ENCODE results near the gene HMCN2. TPM values are rescaled to one million over a fixed set of nuclear protein-coding genes. Genes with fewer than 3 reads are reported as not detected.

Gene HMCN2
- total and polyA plus RNA-seq, 2 experiments from 2014 or later, result not detected

- in situ Hi-C loops (cut with MboI), result no loop called here
- WGBS, 2 experiments (ENCODE audit: low coverage in 1 of 2, low lambda C conversion rate in 2 of 2, missing lambda C conversion rate in 2 of 2), result 77 to 81% methylated on average over 12 of the region's 12 CpGs
- H3K4me3 ChIP-seq, result no peak overlapping the region
- H3K36me3 ChIP-seq (ENCODE audit: low read depth), result no peaks in the 10 kb centered on the region
- H3K9me2 ChIP-seq (ENCODE audit: insufficient read depth), result no peaks in the 10 kb centered on the region
- no peaks in the 10 kb centered on the region for H3K9me3 ChIP-seq (ENCODE audit: low read depth)
- H3K4me1 ChIP-seq (ENCODE audit: insufficient read depth), result no peaks in the 10 kb centered on the region
- H3K27me3 ChIP-seq (replicated peaks; ENCODE audit: insufficient read depth), result no peaks in the 10 kb centered on the region
- no peak overlapping the region for H3K27ac ChIP-seq
- no peaks in the 10 kb centered on the region for H4K20me1 ChIP-seq (ENCODE audit: insufficient read depth)
- H3K79me2 ChIP-seq (ENCODE audit: insufficient read depth), result no peaks in the 10 kb centered on the region
- H3K4me2 ChIP-seq (ENCODE audit: unreplicated experiment), result no peak overlapping the region
- no peak overlapping the region for H3K9ac ChIP-seq
- H2AFZ ChIP-seq, result no peak overlapping the region
- TF ChIP-seq EZH2 (IDR thresholded peaks at IDR 0.05; ENCODE audit: insufficient read depth, poor library complexity, severe bottlenecking) (no peak), EZH2phosphoT487 (IDR thresholded peaks at IDR 0.05; ENCODE audit: insufficient read depth, low read depth) (no peak)
- H3F3A ChIP-seq (ENCODE audit: insufficient read depth), result no peaks in the 10 kb centered on the region
- no peak for DNase-seq
These were observed 205.4 kb downstream of the HMCN2 start for GRCh38 chr9:130470950-130471349.

DNA sequence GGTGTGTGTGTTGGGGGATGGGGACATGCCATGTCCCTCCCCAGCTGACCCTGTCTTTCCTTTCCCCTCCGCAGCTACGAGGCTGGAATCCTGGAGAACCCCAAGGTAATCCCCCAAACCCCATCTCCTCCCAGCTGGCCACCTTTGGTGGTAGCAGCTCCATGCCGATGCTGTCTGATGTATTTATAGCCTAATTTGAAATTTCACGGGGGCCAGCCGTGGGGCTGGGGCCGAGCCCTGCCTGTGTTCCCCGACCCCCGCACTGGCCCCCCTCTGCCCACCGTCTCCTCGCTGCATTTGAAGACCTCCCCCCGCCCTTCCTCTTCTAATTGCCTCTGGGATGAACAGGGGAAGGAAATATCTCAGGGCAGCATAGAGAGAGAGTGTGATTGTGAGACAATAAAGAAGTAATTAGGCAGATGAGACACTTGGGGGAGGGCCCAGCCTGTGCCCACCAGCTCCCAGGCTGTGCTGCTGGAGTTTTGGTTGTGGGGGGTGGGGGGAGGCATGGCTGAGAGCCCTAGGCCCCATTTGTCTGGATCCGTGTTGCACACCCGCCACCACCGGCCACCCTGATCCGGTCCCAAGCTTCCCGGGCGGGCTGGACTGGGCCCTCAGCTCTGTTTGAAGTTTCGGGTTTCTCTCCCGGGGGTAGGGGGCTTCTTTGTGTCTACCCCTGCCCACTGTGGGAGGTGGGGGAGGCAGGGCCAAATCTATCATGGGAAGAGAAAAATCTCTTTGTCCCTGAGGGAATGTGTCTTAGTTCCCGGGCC, 206.0 kb downstream of the HMCN2 start:
- no peaks in the 10 kb centered on the region for H4K20me1 ChIP-seq (ENCODE audit: insufficient read depth)
- no peak overlapping the region for H3K4me2 ChIP-seq (ENCODE audit: unreplicated experiment)
- no peak overlapping the region for H3K9ac ChIP-seq
- H3K79me2 ChIP-seq (ENCODE audit: insufficient read depth), result no peaks in the 10 kb centered on the region
- H3K4me3 ChIP-seq, result no peak overlapping the region
- no peaks in the 10 kb centered on the region for H3F3A ChIP-seq (ENCODE audit: insufficient read depth)
- no peak for DNase-seq
- WGBS, 2 experiments (ENCODE audit: low coverage in 1 of 2, low lambda C conversion rate in 2 of 2, missing lambda C conversion rate in 2 of 2), result 83 to 98% methylated on average over 11 to 20 of the region's 20 CpGs
- H2AFZ ChIP-seq, result no peak overlapping the region
- H3K36me3 ChIP-seq (ENCODE audit: low read depth), result no peaks in the 10 kb centered on the region
- no peak for TF ChIP-seq EZH2 (IDR thresholded peaks at IDR 0.05; ENCODE audit: insufficient read depth, poor library complexity, severe bottlenecking)
- in situ Hi-C loops (cut with MboI), result no loop called here
- no peaks in the 10 kb centered on the region for H3K27me3 ChIP-seq (replicated peaks; ENCODE audit: insufficient read depth)
- H3K9me3 ChIP-seq (ENCODE audit: low read depth), result no peaks in the 10 kb centered on the region
- no peak overlapping the region for H3K27ac ChIP-seq
- no peaks in the 10 kb centered on the region for H3K4me1 ChIP-seq (ENCODE audit: insufficient read depth)
- H3K9me2 ChIP-seq (ENCODE audit: insufficient read depth), result no peaks in the 10 kb centered on the region

- H3K79me2 ChIP-seq (ENCODE audit: insufficient read depth), result no peaks in the 10 kb centered on the region
- in situ Hi-C loops (cut with MboI), result no loop called here
- no peak overlapping the region for H3K27ac ChIP-seq
- no peak overlapping the region for H3K4me3 ChIP-seq
- no peaks in the 10 kb centered on the region for H3F3A ChIP-seq (ENCODE audit: insufficient read depth)
- TF ChIP-seq EZH2phosphoT487 (IDR thresholded peaks at IDR 0.05; ENCODE audit: insufficient read depth, low read depth) (no peak), EZH2 (IDR thresholded peaks at IDR 0.05; ENCODE audit: insufficient read depth, poor library complexity, severe bottlenecking) (no peak)
- 90 to 91% methylated on average over 10 to 15 of the region's 19 CpGs for WGBS, 2 experiments (ENCODE audit: low coverage in 1 of 2, low lambda C conversion rate in 2 of 2, missing lambda C conversion rate in 2 of 2)
- H3K9ac ChIP-seq, result no peak overlapping the region
- H3K27me3 ChIP-seq (replicated peaks; ENCODE audit: insufficient read depth), result no peaks in the 10 kb centered on the region
- no peaks in the 10 kb centered on the region for H3K9me3 ChIP-seq (ENCODE audit: low read depth)
- no peaks in the 10 kb centered on the region for H3K36me3 ChIP-seq (ENCODE audit: low read depth)
- H3K4me1 ChIP-seq (ENCODE audit: insufficient read depth), result no peaks in the 10 kb centered on the region
- no peak overlapping the region for H3K4me2 ChIP-seq (ENCODE audit: unreplicated experiment)
- H3K9me2 ChIP-seq (ENCODE audit: insufficient read depth), result no peaks in the 10 kb centered on the region
- H2AFZ ChIP-seq, result no peak overlapping the region
- no peak for DNase-seq
- H4K20me1 ChIP-seq (ENCODE audit: insufficient read depth), result no peaks in the 10 kb centered on the region
These were observed 206.7 kb downstream of the HMCN2 start for GRCh38 chr9:130472184-130472705.

DNA sequence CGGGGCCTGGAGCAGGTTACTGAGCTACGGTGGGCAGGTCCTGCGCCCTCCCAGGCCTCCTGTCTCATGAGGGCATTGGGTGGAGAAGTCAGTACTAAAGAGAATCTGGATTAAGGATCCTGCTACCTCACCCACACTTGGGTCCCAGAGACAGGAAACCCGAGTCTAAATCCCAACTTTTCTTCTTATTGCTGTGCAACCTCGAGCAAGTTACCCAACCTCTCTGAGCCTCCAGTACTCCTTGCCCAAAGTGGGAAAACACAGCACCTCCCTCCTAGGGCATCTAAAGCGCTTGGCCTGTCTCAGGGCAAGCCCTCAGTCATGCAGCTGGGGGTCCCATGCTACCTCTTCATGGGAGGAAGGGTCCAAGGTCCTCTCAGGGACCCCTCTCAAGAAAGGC, 207.4 kb downstream of the HMCN2 start:
- 88 to 96% methylated on average over 4 to 6 of the region's 6 CpGs for WGBS, 2 experiments (ENCODE audit: low coverage in 1 of 2, low lambda C conversion rate in 2 of 2, missing lambda C conversion rate in 2 of 2)
- Histone ChIP-seq H3K9ac (no peak overlapping the region), H3F3A (ENCODE audit: insufficient read depth) (no peaks in the 10 kb centered on the region), H3K27me3 (replicated peaks; ENCODE audit: insufficient read depth) (no peaks in the 10 kb centered on the region), H3K4me2 (ENCODE audit: unreplicated experiment) (no peak overlapping the region), H3K9me2 (ENCODE audit: insufficient read depth) (no peaks in the 10 kb centered on the region), H4K20me1 (ENCODE audit: insufficient read depth) (no peaks in the 10 kb centered on the region), H2AFZ (no peak overlapping the region), H3K4me3 (no peak overlapping the region), H3K4me1 (ENCODE audit: insufficient read depth) (no peaks in the 10 kb centered on the region), H3K9me3 (ENCODE audit: low read depth) (no peaks in the 10 kb centered on the region), H3K79me2 (ENCODE audit: insufficient read depth) (no peaks in the 10 kb centered on the region), H3K36me3 (ENCODE audit: low read depth) (no peaks in the 10 kb centered on the region), H3K27ac (no peak overlapping the region)
- DNase-seq, result no peak
- TF ChIP-seq EZH2 (IDR thresholded peaks at IDR 0.05; ENCODE audit: insufficient read depth, poor library complexity, severe bottlenecking) (no peak), EZH2phosphoT487 (IDR thresholded peaks at IDR 0.05; ENCODE audit: insufficient read depth, low read depth) (no peak)
- in situ Hi-C loops (cut with MboI), result no loop called here

Data from GM23248 (cell line).